HepG2 (cell line): ENCODE data around the gene FBF1. TPM values are rescaled to one million over a fixed set of nuclear protein-coding genes. Genes with fewer than 3 reads are reported as not detected.

Experiments
- BORCS8-MEF2B ChIP-seq: sonication (generic); formaldehyde crosslinking; IDR thresholded peaks from 2 replicates; pipeline ENCODE4 v1.8.0; 2022; ENCODE audit warnings: mild to moderate bottlenecking, missing genetic modification reagents
- CAMTA2 ChIP-seq: sonication (generic); formaldehyde crosslinking; IDR thresholded peaks from 2 replicates; pipeline ENCODE4 v1.4.0; 2020; ENCODE audit warnings: mild to moderate bottlenecking, missing genetic modification reagents, borderline replicate concordance
- CBX2 ChIP-seq, 2 experiments: fragments of 200-600 bp in 1 of 2; sonication (generic); formaldehyde crosslinking in 1 of 2; IDR thresholded peaks; 2 replicates each; pipeline versions ENCODE4 v1.7.0 to v1.8.1; 2018 to 2022; ENCODE audit warnings: low read depth in 2 of 2, low read length in 1 of 2, mild to moderate bottlenecking in 1 of 2, missing genetic modification reagents in 1 of 2
- CEBPZ ChIP-seq: IDR thresholded peaks from 2 replicates; pipeline ENCODE4 v1.6.1; 2012; ENCODE audit warnings: low read length, improper control_type of control experiment
- DRAP1 ChIP-seq: IDR thresholded peaks from 2 replicates; pipeline ENCODE4 v1.6.1; 2016; ENCODE audit warnings: missing genetic modification reagents, missing compliant biosample characterization
- GATAD2A ChIP-seq: IDR thresholded peaks from 2 replicates; pipeline ENCODE4 v1.6.1; 2016
- GMEB1 ChIP-seq: sonication (generic); formaldehyde crosslinking; IDR thresholded peaks from 2 replicates; pipeline ENCODE4 v1.5.1; 2020; ENCODE audit warnings: missing genetic modification reagents, mild to moderate bottlenecking, borderline replicate concordance
- MAFG ChIP-seq: sonication (generic); formaldehyde crosslinking; IDR thresholded peaks from 2 replicates; pipeline ENCODE4 v1.5.1; 2020; ENCODE audit warnings: mild to moderate bottlenecking, missing genetic modification reagents
- MXD1 ChIP-seq: sonication (generic); formaldehyde crosslinking; IDR thresholded peaks from 2 replicates; pipeline ENCODE4 v1.4.0; 2020; ENCODE audit warnings: mild to moderate bottlenecking, missing genetic modification reagents
- POLR2A ChIP-seq, 2 experiments: IDR thresholded peaks; 2 replicates each; pipeline ENCODE4 v1.6.1; 2011; ENCODE audit warnings: low read depth in 2 of 2, low read length in 2 of 2, mild to moderate bottlenecking in 1 of 2, moderate library complexity in 1 of 2; ENCODE audit not compliant: insufficient read depth in 1 of 2
- RARG ChIP-seq: sonication (generic); formaldehyde crosslinking; IDR thresholded peaks from 2 replicates; pipeline ENCODE4 v1.4.0; 2020; ENCODE audit warnings: low read depth, mild to moderate bottlenecking, missing genetic modification reagents
- RELA ChIP-seq: sonication (generic); formaldehyde crosslinking; IDR thresholded peaks from 2 replicates; pipeline ENCODE4 v1.4.0; 2020; ENCODE audit warnings: missing genetic modification reagents
- RNF2 ChIP-seq: fragments of 450-650 bp; conservative IDR thresholded peaks from 2 replicates; pipeline ENCODE4 v1.6.1; 2016; ENCODE audit warnings: low read depth
- UBTF ChIP-seq: sonication (generic); formaldehyde crosslinking; IDR thresholded peaks from 2 replicates; pipeline ENCODE4 v1.4.0; 2020; ENCODE audit warnings: mild to moderate bottlenecking, missing genetic modification reagents
- YY1 ChIP-seq: IDR thresholded peaks from 2 replicates; pipeline ENCODE4 v1.6.1; 2011; ENCODE audit warnings: low read length, low read depth, moderate library complexity, mild to moderate bottlenecking; ENCODE audit not compliant: insufficient read depth, insufficient replicate concordance
- ZFY ChIP-seq: sonication (generic); formaldehyde crosslinking; IDR thresholded peaks from 2 replicates; pipeline ENCODE4 v1.4.0; 2020; ENCODE audit warnings: missing genetic modification reagents
- ZKSCAN8 ChIP-seq: IDR thresholded peaks from 2 replicates; pipeline ENCODE4 v1.6.1; 2016; ENCODE audit warnings: borderline replicate concordance, missing genetic modification reagents, missing compliant biosample characterization
- ZNF24 ChIP-seq: fragments of 450-650 bp; IDR thresholded peaks from 2 replicates; pipeline ENCODE4 v1.6.1; 2017; ENCODE audit warnings: antibody characterized with exemption, mild to moderate bottlenecking
- ZNF253 ChIP-seq: sonication (generic); formaldehyde crosslinking; IDR thresholded peaks from 2 replicates; pipeline ENCODE4 v1.8.0; 2022; ENCODE audit warnings: mild to moderate bottlenecking, missing genetic modification reagents, borderline replicate concordance
- ZNF33A ChIP-seq: sonication (generic); formaldehyde crosslinking; IDR thresholded peaks from 2 replicates; pipeline ENCODE4 v1.5.1; 2020; ENCODE audit warnings: missing genetic modification reagents, mild to moderate bottlenecking, moderate library complexity, borderline replicate concordance
- ZNF350 ChIP-seq: sonication (generic); formaldehyde crosslinking; IDR thresholded peaks from 2 replicates; pipeline ENCODE4 v1.4.0; 2020; ENCODE audit warnings: mild to moderate bottlenecking, low read depth, missing genetic modification reagents, borderline replicate concordance
- ZNF746 ChIP-seq: sonication (generic); formaldehyde crosslinking; IDR thresholded peaks from 2 replicates; pipeline ENCODE4 v1.8.0; 2022; ENCODE audit warnings: mild to moderate bottlenecking, missing genetic modification reagents
- polyA plus RNA-seq, 8 experiments: library from polyadenylated mRNA; depleted of rRNA in 3 of 8; stranded (reverse) in 7 of 8; unstranded in 1 of 8; fragments of >200 nt; fragmentation: Illumina TruSeq in 4 of 8; extraction: Trizol in 4 of 8; gene quantifications; 2 replicates each; pipeline versions ENCODE4 v1.2.1 to v1.2.3, GENCODE V29; 2011 to 2016; ENCODE audit warnings: low read depth in 4 of 8, missing spikeins in 1 of 8, mixed read lengths in 1 of 8; ENCODE audit not compliant: insufficient read depth in 1 of 8
- total RNA-seq, 5 experiments: library from RNA; depleted of rRNA; stranded (reverse); fragments of >200 nt; fragmentation: Illumina TruSeq; extraction: Trizol; gene quantifications; 2 replicates each; pipeline ENCODE4 v1.2.3, GENCODE V29; 2016; ENCODE audit warnings: low read depth in 1 of 5

Gene FBF1
- total and polyA plus RNA-seq, 2 of the 13 experiments (the other 11 are each of a cell fraction or from before 2014, with no cell fraction given) = 2.4 to 8.1 TPM

DNA sequence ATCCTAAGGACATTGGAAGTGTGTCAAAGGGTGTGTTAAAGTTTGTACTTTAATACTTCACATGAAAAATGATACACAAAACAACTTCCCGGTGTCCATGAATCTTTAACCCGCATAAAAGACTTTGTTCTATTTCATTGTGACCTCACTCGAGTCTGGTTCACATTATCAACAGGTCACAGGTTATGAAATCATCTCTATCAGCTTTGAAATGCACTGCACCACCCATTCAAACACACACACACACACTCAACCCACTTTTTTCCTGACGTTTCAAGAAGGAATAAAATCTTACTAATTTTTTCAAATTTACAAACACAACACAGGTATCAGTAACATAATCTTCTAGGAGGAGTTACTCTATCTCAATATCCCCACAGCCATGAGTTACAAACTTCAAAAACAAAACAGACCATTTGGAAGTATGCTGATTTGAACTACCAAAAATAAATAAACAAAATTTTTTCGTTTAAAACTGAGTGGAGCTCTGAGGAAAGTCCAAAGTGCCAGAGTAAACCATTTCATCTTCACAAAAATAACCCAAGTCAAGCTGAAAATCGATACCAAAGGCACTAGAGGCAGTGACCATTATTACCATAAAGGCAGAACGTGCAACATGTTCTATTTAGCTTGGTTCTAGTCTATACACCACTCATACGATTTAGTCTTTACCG, 35.5 kb upstream of the FBF1 start (continued):
- peak; percentile 25; the same call in 1 of the 2 replicates for TF ChIP-seq GMEB1 (CRISPR knock-in tag)
- no peak for TF ChIP-seq CBX2 (IDR thresholded peaks at IDR 0.05; ENCODE audit: low read depth, low read length)
- TF ChIP-seq CBX2 (CRISPR knock-in tag; IDR thresholded peaks at IDR 0.05; ENCODE audit: low read depth) = no peak
- peak in 1 of 2 experiments; percentile 41; a peak in 1 of 4 replicates for TF ChIP-seq POLR2A (IDR thresholded peaks at IDR 0.05; ENCODE audit: insufficient read depth in 1 of 2, low read depth in 2 of 2, low read length in 2 of 2)
- TF ChIP-seq RELA = no peak
- no peak for TF ChIP-seq ZNF350
- TF ChIP-seq YY1 = no peak
- TF ChIP-seq ZNF24 = no peak
- peak; percentile 85 for TF ChIP-seq GATAD2A (CRISPR knock-in tag)
- 0 out of 2 replicates have a peak, but pooled peaks have one; percentile 47 for TF ChIP-seq ZNF33A
- no peak for TF ChIP-seq RNF2
- TF ChIP-seq BORCS8-MEF2B (CRISPR knock-in tag) = no peak
- TF ChIP-seq CEBPZ = no peak
- TF ChIP-seq ZFY (CRISPR knock-in tag) = no peak; the same call in none of the 2 replicates
- TF ChIP-seq MXD1 (CRISPR knock-in tag) = no peak
- no peak for TF ChIP-seq DRAP1 (CRISPR knock-in tag)
- no peak for TF ChIP-seq RARG (CRISPR knock-in tag)
- TF ChIP-seq ZNF253 (CRISPR knock-in tag) = no peak
- TF ChIP-seq MAFG (CRISPR knock-in tag) = no peak
- TF ChIP-seq CAMTA2 (CRISPR knock-in tag) = no peak
- 0 out of 2 replicates have a peak, but pooled peaks have one; percentile 12 for TF ChIP-seq UBTF (CRISPR knock-in tag)
- TF ChIP-seq ZKSCAN8 (CRISPR knock-in tag) = 0 out of 2 replicates have a peak, but pooled peaks have one; percentile 20
- TF ChIP-seq ZNF746 = no peak
